PC-3 (cell line): ENCODE measurements around the gene CPO. TPM values are rescaled to one million over a fixed set of nuclear protein-coding genes. Genes with fewer than 3 reads are reported as not detected.

Source experiments
- ATAC-seq: fragments of 200-7000 bp; cut with Tn5 transposase; 2 replicates; pipeline ENCODE4 v1.9.1; 2020; ENCODE audit warnings: mild to moderate bottlenecking, moderate library complexity
- BruUV-seq: library from RNA; stranded (reverse); fragments of 400-500 nt; replicated peaks from 2 replicates; lab custom pipeline; 2021; lab: Mats Ljungman, UMichigan
- CTCF ChIA-PET: fragments of 300-600 bp; sonication (Branson Sonifier 250); formaldehyde crosslinking; loops from one replicate; lab custom pipeline; 2022; ENCODE audit warnings: antibody characterized with exemption; lab: Charles Lee
- POLR2A ChIA-PET: fragments of 300-600 bp; sonication (Branson Sonifier 250); formaldehyde crosslinking; loops from one replicate; lab custom pipeline; 2022; ENCODE audit warnings: antibody characterized with exemption; ENCODE audit not compliant: unreplicated experiment; lab: Charles Lee
- DNase-seq: peaks from one replicate; pipeline ENCODE4 v3.0.0-alpha.2; 2015
- H2AFZ ChIP-seq: fragments of 300-600 bp; sonication (generic); 2 replicates; pipeline ENCODE4 v1.6.0; 2016; ENCODE audit warnings: antibody characterized with exemption, low read length
- H3F3A ChIP-seq: fragments of 300-600 bp; sonication (generic); one replicate; pipeline ENCODE4 v1.6.0; 2017; ENCODE audit warnings: antibody characterized with exemption, low read length, control low read depth, mild to moderate bottlenecking; ENCODE audit not compliant: unreplicated experiment
- H3K27ac ChIP-seq: fragments of 300-600 bp; sonication (generic); 2 replicates; pipeline ENCODE4 v1.5.1; 2016; ENCODE audit warnings: mild to moderate bottlenecking, low read length
- H3K27me3 ChIP-seq: fragments of 300-600 bp; sonication (generic); 2 replicates; pipeline ENCODE4 v1.6.1; 2016; ENCODE audit warnings: low read length, mixed read lengths
- H3K36me3 ChIP-seq: fragments of 300-600 bp; sonication (generic); 2 replicates; pipeline ENCODE4 v1.6.1; 2016; ENCODE audit warnings: low read depth, mixed run types, low read length, mixed read lengths
- H3K4me1 ChIP-seq: fragments of 300-600 bp; sonication (generic); 2 replicates; pipeline ENCODE4 v1.5.1; 2016; ENCODE audit warnings: low read length; ENCODE audit not compliant: insufficient read depth
- H3K4me2 ChIP-seq: fragments of 300-600 bp; sonication (generic); 2 replicates; pipeline ENCODE4 v1.6.0; 2016; ENCODE audit warnings: low read length
- H3K4me3 ChIP-seq: fragments of 300-600 bp; sonication (generic); 2 replicates; pipeline ENCODE4 v1.5.1; 2016; ENCODE audit warnings: mild to moderate bottlenecking, low read length, mixed read lengths
- H3K79me2 ChIP-seq: fragments of 300-600 bp; sonication (generic); 2 replicates; pipeline ENCODE4 v1.6.1; 2017; ENCODE audit warnings: low read length, mixed read lengths
- H3K9ac ChIP-seq: fragments of 300-600 bp; sonication (generic); 2 replicates; pipeline ENCODE4 v1.6.0; 2016; ENCODE audit warnings: mild to moderate bottlenecking, low read length
- H3K9me2 ChIP-seq: fragments of 300-600 bp; sonication (generic); replicated peaks from 2 replicates; pipeline ENCODE4 v1.6.1; 2016; ENCODE audit warnings: mixed run types, low read length, mixed read lengths
- H3K9me3 ChIP-seq: fragments of 300-600 bp; sonication (generic); 2 replicates; pipeline ENCODE4 v1.6.1; 2016; ENCODE audit warnings: low read length, mixed read lengths
- H4K20me1 ChIP-seq: fragments of 300-600 bp; sonication (generic); 2 replicates; pipeline ENCODE4 v1.6.1; 2016; ENCODE audit warnings: low read length, mixed read lengths
- CTCF ChIP-seq: fragments of 300-600 bp; sonication (generic); conservative IDR thresholded peaks from 2 replicates; pipeline ENCODE4 v1.5.1; 2017; ENCODE audit warnings: antibody characterized with exemption, low read depth, mild to moderate bottlenecking, low read length
- EZH2 ChIP-seq: fragments of 300-600 bp; sonication (generic); IDR thresholded peaks from one replicate; pipeline ENCODE4 v1.6.1; 2017; ENCODE audit warnings: antibody characterized with exemption, mild to moderate bottlenecking, low read length; ENCODE audit not compliant: unreplicated experiment
- EZH2phosphoT487 ChIP-seq: fragments of 300-600 bp; sonication (generic); IDR thresholded peaks from 2 replicates; pipeline ENCODE4 v1.6.1; 2018; ENCODE audit warnings: mild to moderate bottlenecking, antibody characterized with exemption, low read length, borderline replicate concordance
- intact Hi-C: fragments of 100-400 bp; cut with micrococcal nuclease; formaldehyde crosslinking; loops from 2 replicates; pipeline ENCODE4 v1.9.0; 2023
- total RNA-seq: library from RNA; depleted of rRNA; stranded (reverse); fragments of >200 nt; gene quantifications from 2 replicates; pipeline ENCODE4 v1.2.3, GENCODE V29; 2014

The CPO gene
- total RNA-seq, 1 experiment from 2014 or later: not detected

- TF ChIP-seq CTCF: no peak
- TF ChIP-seq EZH2: no peak
- TF ChIP-seq EZH2phosphoT487: no peak
- Histone ChIP-seq H3K9me2 (no peaks in the 10 kb centered on the region), H3K27me3 (no peaks in the 10 kb centered on the region), H3K9ac (no peak overlapping the region), H3K27ac (no peak overlapping the region), H3K4me3 (no peak overlapping the region), H3K4me1 (no peaks in the 10 kb centered on the region), H3K79me2 (no peaks in the 10 kb centered on the region), H3K36me3 (no peaks in the 10 kb centered on the region), H3F3A (no peaks in the 10 kb centered on the region), H3K9me3 (no peaks in the 10 kb centered on the region), H2AFZ (no peak overlapping the region), H4K20me1 (no peaks in the 10 kb centered on the region), H3K4me2 (no peak overlapping the region)
- intact Hi-C loops: no loop called here
- BruUV-seq: no TSS peak
- ATAC-seq: no peak
- DNase-seq: no peak
- POLR2A ChIA-PET: no interaction called here
- CTCF ChIA-PET: no interaction called here
These were observed 2.5 kb upstream of the CPO start for GRCh38 chr2:206936843-206937230.

DNA sequence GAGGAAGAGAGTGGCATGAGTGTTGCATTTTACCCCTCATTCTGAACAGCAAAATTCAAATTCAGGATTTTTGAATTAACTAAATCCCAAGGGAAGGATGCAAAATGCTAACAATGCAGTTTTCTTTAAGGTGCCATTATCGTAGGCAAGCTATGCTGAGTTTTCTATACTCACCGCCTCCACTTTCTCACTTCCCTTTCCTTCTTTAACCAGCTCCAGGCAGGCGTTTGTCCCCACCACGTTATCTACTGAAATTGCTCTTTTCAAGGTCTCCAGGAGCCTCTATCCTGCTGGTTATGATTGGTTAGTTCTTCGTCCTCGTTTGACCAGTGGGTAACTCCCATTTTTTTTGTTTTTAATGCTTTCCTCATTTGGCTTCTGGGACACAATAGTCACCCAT, 1.8 kb upstream of the CPO start:
- CTCF ChIA-PET: no interaction called here
- Histone ChIP-seq H3K9ac (no peak overlapping the region), H3K79me2 (no peaks in the 10 kb centered on the region), H3K9me2 (no peaks in the 10 kb centered on the region), H3K36me3 (no peaks in the 10 kb centered on the region), H3F3A (no peaks in the 10 kb centered on the region), H2AFZ (peak overlapping the region; percentile 32; the same call in 1 of the 2 replicates), H3K9me3 (no peaks in the 10 kb centered on the region), H3K27ac (no peak overlapping the region), H3K4me1 (no peaks in the 10 kb centered on the region), H3K4me3 (no peak overlapping the region), H3K4me2 (no peak overlapping the region), H3K27me3 (no peaks in the 10 kb centered on the region), H4K20me1 (no peaks in the 10 kb centered on the region)
- no peak for DNase-seq
- POLR2A ChIA-PET: no interaction called here
- no TSS peak for BruUV-seq
- ATAC-seq: no peak
- intact Hi-C loops: no loop called here
- no peak for TF ChIP-seq CTCF

DNA sequence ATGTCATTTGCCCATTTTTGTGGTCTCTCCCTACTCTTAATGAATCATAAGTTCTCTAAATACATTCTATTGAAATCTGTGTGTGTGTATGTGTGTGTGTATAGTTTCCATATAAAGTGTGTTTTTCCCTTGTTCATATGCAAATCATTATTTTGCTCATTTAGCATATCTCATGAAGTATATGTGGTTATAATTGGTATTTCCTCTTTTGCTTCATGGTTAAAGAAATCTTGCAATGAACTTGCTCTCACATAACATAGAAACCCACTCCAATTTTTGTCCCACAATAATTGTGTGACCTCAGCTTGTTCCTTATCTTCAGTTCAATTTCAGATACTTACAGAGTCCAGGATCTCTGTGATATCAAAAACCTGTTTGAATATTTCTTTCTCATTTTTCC, 1.2 kb downstream of the CPO start:
- Histone ChIP-seq H3K4me2 (no peak overlapping the region), H3K9me3 (no peaks in the 10 kb centered on the region), H3K27ac (no peak overlapping the region), H3K36me3 (no peaks in the 10 kb centered on the region), H3K27me3 (0 out of 2 replicates have a peak, but pooled peaks cover 2% of the 10 kb centered on the region), H3K4me3 (no peak overlapping the region), H3K9ac (no peak overlapping the region), H2AFZ (no peak overlapping the region), H4K20me1 (no peaks in the 10 kb centered on the region), H3K9me2 (no peaks in the 10 kb centered on the region), H3K4me1 (no peaks in the 10 kb centered on the region), H3K79me2 (no peaks in the 10 kb centered on the region), H3F3A (no peaks in the 10 kb centered on the region)
- ATAC-seq (no peak), DNase-seq (no peak)
- no TSS peak for BruUV-seq
- intact Hi-C loops: no loop called here
- ChIA-PET POLR2A (no interaction called here), CTCF (no interaction called here)
- TF ChIP-seq EZH2: no peak
